ENCODE measurements around the gene STK32C. TPM values are rescaled to one million over a fixed set of nuclear protein-coding genes. Genes with fewer than 3 reads are reported as not detected.
"Not testable (repeated sequence)": the region's sequence is repeated elsewhere in the genome, so short reads cannot be mapped to it uniquely, and the experiment has no call there.

STK32C gene
- 16.6 and 16.7 TPM in 2 replicates for total RNA-seq (2014; rRNA removed; shearing (Covaris generic))

- DNase-seq (ENCODE audit: low read depth), result peak; percentile 77
Measured at GRCh38 chr10:132307823-132308586, at the start of gene STK32C. Gene STK32C (minus strand): TSS chr10:132307950. CDS start chr10:132307833, 117 bp downstream.

DNA sequence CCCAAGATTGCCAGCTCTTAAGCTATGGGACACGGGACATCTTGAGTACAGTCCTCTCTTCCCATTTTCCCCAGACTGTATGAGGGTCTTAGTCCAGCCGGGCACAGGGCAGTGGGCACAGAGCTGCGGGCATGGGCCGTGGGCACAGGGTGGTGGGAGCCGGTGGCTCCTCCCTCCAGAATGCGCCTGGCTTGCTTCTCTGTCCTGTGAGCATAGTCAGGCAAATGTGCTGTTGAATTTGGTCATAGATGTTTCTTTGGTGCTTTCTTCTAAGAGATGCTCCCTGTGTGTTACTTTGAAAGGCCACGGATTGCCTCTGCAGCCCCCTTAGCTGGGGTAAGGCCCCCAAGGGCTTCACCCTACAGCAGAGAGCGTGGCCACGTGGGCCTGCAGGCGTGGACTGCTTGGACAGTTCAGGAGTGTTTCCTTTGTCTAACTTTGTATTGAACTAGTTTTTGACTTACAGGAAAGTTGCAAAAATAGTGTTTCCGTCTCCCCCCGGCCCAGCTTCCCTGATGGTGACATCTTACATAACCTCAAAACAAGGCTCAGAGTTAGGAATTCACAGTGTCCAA, 49.0 kb upstream of the STK32C start:
- DNase-seq (ENCODE audit: low read depth), result no peak

GRCh38 chr10:132355754-132356153, 48.0 kb upstream of the STK32C start:
- DNase-seq (ENCODE audit: low read depth), result no peak

- no peak for DNase-seq (ENCODE audit: low read depth)
Measured at GRCh38 chr10:132355297-132355696, 47.5 kb upstream of the STK32C start.

DNA sequence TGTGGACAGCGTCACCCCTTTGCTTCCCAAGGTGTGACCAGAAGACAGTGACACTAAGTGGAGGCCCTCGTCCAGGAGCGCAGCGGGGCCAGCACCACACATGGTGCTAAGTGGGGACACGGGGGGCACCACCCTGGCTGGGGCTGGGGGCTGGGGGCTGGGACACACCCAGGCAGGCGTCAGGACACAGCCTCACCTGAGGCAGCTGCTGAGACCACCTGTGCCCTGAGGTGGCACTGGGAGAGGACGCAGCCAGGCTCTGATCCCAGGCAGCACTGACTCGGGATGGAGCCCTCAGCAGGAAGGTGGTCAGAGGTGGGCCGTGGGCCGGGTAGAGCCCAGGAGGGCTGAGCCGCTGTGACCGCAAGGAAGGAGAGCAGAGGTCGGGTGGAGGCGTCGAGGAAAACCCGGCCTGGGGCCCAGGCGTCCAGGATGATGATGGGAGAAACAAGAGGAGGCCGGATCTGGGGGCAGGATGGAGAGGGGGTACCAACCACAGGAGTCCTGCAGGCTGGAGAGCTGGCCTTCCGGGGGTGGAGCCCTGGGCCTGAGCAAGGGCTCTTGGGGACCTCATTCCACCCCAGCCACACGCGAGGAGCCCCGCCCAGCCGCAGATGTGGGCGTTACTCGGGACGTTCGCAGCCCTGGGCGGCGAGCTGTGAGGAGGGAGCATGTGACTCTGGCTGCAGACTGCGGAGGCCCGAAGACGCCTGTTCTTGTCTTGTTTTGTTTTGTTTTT, 46.8 kb upstream of the STK32C start:
- DNase-seq (ENCODE audit: low read depth), result no peak

GRCh38 chr10:132353456-132354355, 46.0 kb upstream of the STK32C start:
- DNase-seq (ENCODE audit: low read depth), result no peak

GRCh38 chr10:132352462-132353308, 44.9 kb upstream of the STK32C start:
- DNase-seq (ENCODE audit: low read depth), result not testable (repeated sequence)

GRCh38 chr10:132351611-132352010, 43.9 kb upstream of the STK32C start:
- no peak for DNase-seq (ENCODE audit: low read depth)

- no peak for DNase-seq (ENCODE audit: low read depth)
Measured at GRCh38 chr10:132350946-132351345, 43.2 kb upstream of the STK32C start.

DNA sequence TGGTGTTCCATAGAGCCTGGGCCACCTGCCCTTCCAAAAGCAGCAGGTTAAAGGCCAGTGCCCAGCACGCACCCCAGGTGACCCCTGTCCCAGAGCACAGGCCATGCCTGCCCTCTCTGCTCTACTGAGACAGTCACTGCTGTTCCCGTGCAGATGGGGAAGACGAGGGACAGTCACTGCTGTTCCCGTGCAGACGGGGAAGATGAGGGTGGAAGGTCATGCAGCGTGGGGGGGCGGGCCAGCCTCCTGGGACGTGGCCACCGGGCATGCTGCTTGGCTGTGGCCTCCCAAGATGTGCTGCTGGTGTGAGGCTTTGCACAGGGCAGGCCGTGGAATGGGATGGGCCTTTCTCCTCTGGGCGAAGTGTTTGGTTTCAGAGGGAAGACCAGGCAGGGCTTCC, 42.6 kb upstream of the STK32C start:
- DNase-seq (ENCODE audit: low read depth), result no peak

DNA sequence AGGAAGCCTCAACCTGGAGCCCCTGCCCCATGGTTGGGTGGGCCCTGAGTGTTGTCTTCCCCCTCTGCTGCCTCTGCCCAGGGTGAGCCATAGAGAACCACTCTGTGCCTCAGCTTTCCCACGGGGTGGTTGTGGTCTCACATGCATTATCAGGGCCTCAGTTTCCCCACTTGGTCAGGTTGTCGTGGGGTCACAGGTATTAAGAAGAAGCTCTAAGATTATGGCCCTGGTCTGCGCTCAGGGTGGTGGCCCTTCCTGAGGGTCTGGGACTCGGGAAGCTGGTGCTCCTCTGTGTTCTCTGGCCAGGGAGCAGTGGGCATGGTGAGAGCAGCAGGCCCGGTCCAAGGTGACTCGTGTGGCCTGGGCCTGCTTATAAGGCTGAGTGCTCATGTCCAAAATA, 42.0 kb upstream of the STK32C start:
- no peak for DNase-seq (ENCODE audit: low read depth)

DNA sequence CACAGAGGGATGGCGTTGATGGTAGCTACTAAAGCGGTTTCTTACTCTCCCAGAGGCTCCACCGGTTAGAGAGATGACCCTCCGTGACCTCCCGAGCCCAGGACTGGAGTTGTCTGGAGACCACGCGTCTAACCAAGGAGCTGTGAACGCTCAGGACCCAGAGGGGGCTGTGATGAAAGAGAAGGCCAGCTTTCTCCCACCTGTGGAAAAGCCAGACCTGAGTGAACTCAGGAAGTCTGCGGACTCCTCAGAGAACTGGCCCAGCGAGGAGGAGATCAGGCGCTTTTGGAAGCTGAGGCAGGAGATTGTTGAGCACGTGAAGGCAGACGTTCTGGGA, 40.1 kb upstream of the STK32C start:
- DNase-seq (ENCODE audit: low read depth), result no peak

DNA sequence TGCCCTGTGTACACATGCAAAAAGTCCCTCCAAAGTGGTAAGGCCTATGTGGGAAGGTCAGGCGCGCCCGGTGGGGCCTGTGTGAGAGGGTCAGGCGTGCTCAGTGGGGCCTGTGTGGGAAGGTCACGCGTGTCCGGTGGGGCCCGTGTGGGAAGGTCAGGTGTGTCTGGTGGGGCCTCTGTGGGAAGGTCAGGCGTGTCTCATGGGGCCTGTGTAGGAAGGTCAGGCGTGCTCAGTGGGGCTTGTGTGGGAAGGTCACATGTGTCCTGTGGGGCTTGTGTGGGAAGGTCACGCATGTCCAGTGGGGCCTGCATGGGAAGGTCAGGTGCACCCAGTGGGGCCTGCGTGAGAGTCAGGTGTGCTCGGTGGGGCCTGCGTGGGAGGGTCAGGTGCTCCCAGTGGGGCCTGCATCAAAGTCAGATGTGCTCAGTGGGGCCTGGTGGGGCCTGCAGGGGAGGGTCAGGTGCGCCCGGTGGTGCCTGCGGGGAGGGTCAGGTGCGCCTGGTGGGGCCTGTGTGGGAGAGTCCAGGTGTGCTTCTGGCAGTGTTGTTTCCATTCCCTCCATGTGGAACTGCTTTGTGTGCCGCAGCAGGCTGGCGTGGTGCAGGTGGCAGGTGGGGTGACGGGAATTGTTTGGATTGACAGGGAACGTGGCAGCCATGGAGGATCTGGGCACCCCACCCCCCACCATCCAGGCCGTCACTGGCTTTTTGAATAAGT, 39.6 kb upstream of the STK32C start:
- no peak for DNase-seq (ENCODE audit: low read depth)

- no peak for DNase-seq (ENCODE audit: low read depth)
Measured at GRCh38 chr10:132346806-132347205, 39.1 kb upstream of the STK32C start.

- DNase-seq (ENCODE audit: low read depth), result no peak
Measured at GRCh38 chr10:132345345-132345744, 37.6 kb upstream of the STK32C start.

DNA sequence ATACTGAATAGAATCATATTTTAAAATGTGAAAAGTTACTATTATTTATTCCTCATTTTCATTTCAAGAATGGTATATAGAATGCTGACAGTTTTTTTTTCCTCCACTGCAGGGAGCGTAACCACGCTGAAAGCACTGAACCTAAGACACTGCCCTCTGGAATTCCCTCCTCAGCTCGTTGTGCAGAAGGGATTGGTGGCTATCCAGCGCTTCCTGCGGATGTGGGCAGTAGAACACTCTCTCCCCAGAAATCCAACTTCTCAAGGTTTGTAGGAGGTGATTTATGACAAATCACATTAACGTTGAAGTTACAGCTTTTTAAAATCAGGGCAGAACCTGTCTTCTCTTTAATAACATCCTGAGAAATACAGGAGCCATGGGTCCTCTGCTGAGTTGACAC, 36.6 kb upstream of the STK32C start:
- DNase-seq (ENCODE audit: low read depth), result no peak

DNA sequence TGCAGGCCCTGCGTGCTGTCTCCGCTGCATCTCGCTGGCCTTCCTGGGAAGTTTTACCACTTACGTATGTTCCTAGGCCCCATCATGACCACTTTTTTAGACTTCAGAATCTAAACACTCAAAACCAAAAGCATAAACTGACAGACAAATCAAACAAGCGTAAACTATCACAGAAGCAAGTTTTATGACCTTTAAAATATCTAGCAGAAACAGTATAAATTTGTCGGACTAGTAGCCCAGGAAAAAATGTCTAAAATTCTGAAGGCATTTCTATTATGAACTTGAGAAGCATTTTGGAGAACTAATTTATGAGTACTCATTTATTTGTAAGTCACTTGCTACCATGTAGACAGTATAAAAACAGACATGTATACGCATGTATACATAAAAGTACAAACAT, 34.8 kb upstream of the STK32C start:
- DNase-seq (ENCODE audit: low read depth), result no peak

- DNase-seq (ENCODE audit: low read depth), result no peak
Measured at GRCh38 chr10:132341781-132342180, 34.0 kb upstream of the STK32C start.

DNA sequence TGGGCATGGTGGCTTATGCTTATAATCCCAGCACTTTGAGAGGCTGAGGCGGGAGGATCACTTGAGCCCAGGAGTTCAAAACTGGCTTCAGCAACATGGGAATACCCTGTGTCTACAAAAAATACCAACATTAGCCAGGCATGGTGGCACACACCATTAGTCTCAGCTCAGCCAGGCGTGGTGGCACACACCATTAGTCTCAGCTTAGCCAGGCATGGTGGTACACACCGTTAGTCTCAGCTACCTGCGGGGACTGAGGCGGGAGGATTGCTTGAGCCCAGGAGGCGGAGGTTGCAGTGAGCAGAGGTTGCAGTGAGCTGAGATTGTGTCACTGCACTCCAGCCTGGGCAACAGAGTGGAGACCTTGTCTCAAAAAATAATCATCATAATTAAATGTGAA, 33.3 kb upstream of the STK32C start:
- DNase-seq (ENCODE audit: low read depth), result no peak

DNA sequence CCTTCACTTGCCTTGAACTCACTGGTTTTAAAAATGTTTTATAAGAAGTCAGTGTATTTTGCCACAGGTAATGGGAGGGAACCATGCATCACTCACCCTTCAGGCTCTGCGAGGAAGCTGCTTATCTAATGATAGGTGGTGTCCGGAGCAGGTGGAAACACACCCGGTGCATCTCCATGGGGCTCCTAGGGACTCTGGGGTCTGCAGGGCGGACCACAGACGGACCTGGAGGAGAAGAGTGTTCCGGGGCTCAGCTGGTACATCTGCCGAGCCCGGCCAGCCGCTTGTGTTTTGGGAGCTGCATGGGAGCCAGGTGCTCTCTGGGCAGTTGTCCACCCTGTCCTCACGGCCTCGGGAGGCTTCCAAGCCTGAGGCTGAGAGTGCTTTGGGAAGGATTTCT, 31.5 kb upstream of the STK32C start:
- DNase-seq (ENCODE audit: low read depth), result no peak
